SK-N-SH (cell line): ENCODE results near the gene EFHC1.

ENCODE experiments used
- CTCF ChIP-seq: fragments of 200-600 bp; sonication (generic); IDR thresholded peaks from 2 replicates; pipeline ENCODE4 v1.6.1; 2017; ENCODE audit warnings: antibody characterized with exemption, mild to moderate bottlenecking, moderate library complexity
- FOXJ3 ChIP-seq: sonication (generic); formaldehyde crosslinking; IDR thresholded peaks from 2 replicates; pipeline ENCODE4 v1.5.1; 2020; ENCODE audit warnings: mild to moderate bottlenecking, missing genetic modification reagents
- MAX ChIP-seq: IDR thresholded peaks from 2 replicates; pipeline ENCODE4 v1.4.0; 2012; ENCODE audit warnings: low read depth

DNA sequence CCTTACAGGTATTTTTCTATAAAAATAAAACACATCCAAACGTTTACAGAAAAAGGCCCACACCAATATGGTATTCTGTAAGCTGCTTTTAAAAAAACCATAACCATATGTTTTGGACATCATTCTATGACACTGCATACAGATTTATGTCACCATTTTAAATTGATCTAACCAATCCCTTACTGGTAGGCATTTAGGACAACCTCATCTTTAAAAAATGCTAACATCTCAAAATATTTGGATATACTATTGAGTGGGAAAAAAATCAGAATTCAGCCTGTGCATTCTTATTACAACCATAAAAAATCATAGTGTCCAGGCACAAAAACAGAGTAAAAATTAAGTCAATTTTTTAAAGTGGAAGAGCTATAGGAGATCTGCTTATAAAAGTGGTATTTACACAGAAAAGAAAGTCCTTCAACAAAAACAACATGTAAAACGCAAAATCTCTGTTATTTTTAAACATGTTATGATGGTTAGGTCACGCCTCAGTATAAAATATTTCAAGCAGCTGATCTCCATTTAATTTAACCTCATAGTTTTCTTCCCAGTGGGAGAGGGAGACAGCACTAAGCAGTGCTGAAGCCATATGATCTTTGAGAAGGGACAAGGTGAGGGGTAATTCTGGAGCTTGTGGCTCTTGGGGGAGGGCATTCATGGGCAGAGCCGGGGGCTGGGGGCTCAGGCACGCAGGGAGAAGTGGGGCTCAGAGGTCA, 135.5 kb downstream of the EFHC1 start:
- TF ChIP-seq MAX, result no peak
- TF ChIP-seq CTCF, result no peak
- no peak for TF ChIP-seq FOXJ3
